ENCODE measurements around the gene GAK.
"Not testable (repeated sequence)": the region's sequence is repeated elsewhere in the genome, so short reads cannot be mapped to it uniquely, and the experiment has no call there.

GAK gene

GRCh38 chr4:924107-925096, 7.7 kb downstream of the GAK start:
- Histone ChIP-seq H3K27ac (ENCODE audit: low read length) (no peak overlapping the region), H3K4me1 (ENCODE audit: control insufficient read depth, insufficient read depth, low read length) (peaks cover 10% of the 10 kb centered on the region), H3K4me3 (ENCODE audit: low read length in 2 of 2) (no peak overlapping the region)

GRCh38 chr4:921830-922331, 10.2 kb downstream of the GAK start:
- H3K9me3 ChIP-seq (ENCODE audit: control insufficient read depth in 2 of 2, low read length in 2 of 2): no peaks in the 10 kb centered on the region
- H3K4me3 ChIP-seq (ENCODE audit: low read length in 2 of 2): no peak overlapping the region
- no peaks in the 10 kb centered on the region for H3K27me3 ChIP-seq (ENCODE audit: control insufficient read depth in 1 of 2, insufficient read depth in 2 of 2, low read length in 2 of 2)
- no peak overlapping the region for H3K27ac ChIP-seq (ENCODE audit: low read length)
- peaks cover 6% of the 10 kb centered on the region for H3K4me1 ChIP-seq (ENCODE audit: control insufficient read depth, insufficient read depth, low read length)
- H3K9ac ChIP-seq (ENCODE audit: low read length in 2 of 2): no peak overlapping the region
- peaks cover 3 to 4% of the 10 kb centered on the region in 2 donors for H3K36me3 ChIP-seq (ENCODE audit: control insufficient read depth in 2 of 2, insufficient read depth in 2 of 2, low read length in 2 of 2)

More at GRCh38 chr4:924107-925096, 7.7 kb downstream of the GAK start:
- H3K9me3 ChIP-seq (ENCODE audit: control insufficient read depth in 2 of 2, low read length in 2 of 2): no peaks in the 10 kb centered on the region
- H3K27me3 ChIP-seq (ENCODE audit: control insufficient read depth in 1 of 2, insufficient read depth in 2 of 2, low read length in 2 of 2): no peaks in the 10 kb centered on the region
- H3K36me3 ChIP-seq (ENCODE audit: control insufficient read depth in 2 of 2, insufficient read depth in 2 of 2, low read length in 2 of 2): peaks cover 3 to 4% of the 10 kb centered on the region in 2 donors
- no peak overlapping the region for H3K9ac ChIP-seq (ENCODE audit: low read length in 2 of 2)

GRCh38 chr4:919004-919680, 13.0 kb downstream of the GAK start:
- not testable (repeated sequence) for H3K9me3 ChIP-seq (ENCODE audit: control insufficient read depth in 2 of 2, low read length in 2 of 2); H3K4me1 ChIP-seq (ENCODE audit: control insufficient read depth, insufficient read depth, low read length); H3K27ac ChIP-seq (ENCODE audit: low read length); H3K9ac ChIP-seq (ENCODE audit: low read length in 2 of 2); H3K4me3 ChIP-seq (ENCODE audit: low read length in 2 of 2); H3K36me3 ChIP-seq (ENCODE audit: control insufficient read depth in 2 of 2, insufficient read depth in 2 of 2, low read length in 2 of 2); H3K27me3 ChIP-seq (ENCODE audit: control insufficient read depth in 1 of 2, insufficient read depth in 2 of 2, low read length in 2 of 2)

- not testable (repeated sequence) for H3K27ac ChIP-seq (ENCODE audit: low read length); H3K27me3 ChIP-seq (ENCODE audit: control insufficient read depth in 1 of 2, insufficient read depth in 2 of 2, low read length in 2 of 2); H3K4me3 ChIP-seq (ENCODE audit: low read length in 2 of 2); H3K9me3 ChIP-seq (ENCODE audit: control insufficient read depth in 2 of 2, low read length in 2 of 2); H3K4me1 ChIP-seq (ENCODE audit: control insufficient read depth, insufficient read depth, low read length); H3K36me3 ChIP-seq (ENCODE audit: control insufficient read depth in 2 of 2, insufficient read depth in 2 of 2, low read length in 2 of 2); H3K9ac ChIP-seq (ENCODE audit: low read length in 2 of 2)
Observed at GRCh38 chr4:918591-918990, 13.5 kb downstream of the GAK start.

GRCh38 chr4:917992-918391, 14.1 kb downstream of the GAK start:
- no peaks in the 10 kb centered on the region for H3K27me3 ChIP-seq (ENCODE audit: control insufficient read depth in 1 of 2, insufficient read depth in 2 of 2, low read length in 2 of 2)
- no peak overlapping the region for H3K4me3 ChIP-seq (ENCODE audit: low read length in 2 of 2)
- no peak overlapping the region for H3K9ac ChIP-seq (ENCODE audit: low read length in 2 of 2)
- peaks cover 3 to 7% of the 10 kb centered on the region in 2 donors for H3K36me3 ChIP-seq (ENCODE audit: control insufficient read depth in 2 of 2, insufficient read depth in 2 of 2, low read length in 2 of 2)
- H3K4me1 ChIP-seq (ENCODE audit: control insufficient read depth, insufficient read depth, low read length): no peaks in the 10 kb centered on the region
- no peaks in the 10 kb centered on the region for H3K9me3 ChIP-seq (ENCODE audit: control insufficient read depth in 2 of 2, low read length in 2 of 2)
- no peak overlapping the region for H3K27ac ChIP-seq (ENCODE audit: low read length)

GRCh38 chr4:917466-917865, 14.7 kb downstream of the GAK start:
- peaks cover 3 to 4% of the 10 kb centered on the region in 2 donors for H3K36me3 ChIP-seq (ENCODE audit: control insufficient read depth in 2 of 2, insufficient read depth in 2 of 2, low read length in 2 of 2)
- H3K27ac ChIP-seq (ENCODE audit: low read length): no peak overlapping the region
- H3K4me1 ChIP-seq (ENCODE audit: control insufficient read depth, insufficient read depth, low read length): no peaks in the 10 kb centered on the region
- H3K4me3 ChIP-seq (ENCODE audit: low read length in 2 of 2): no peak overlapping the region
- H3K9ac ChIP-seq (ENCODE audit: low read length in 2 of 2): no peak overlapping the region
- no peaks in the 10 kb centered on the region for H3K9me3 ChIP-seq (ENCODE audit: control insufficient read depth in 2 of 2, low read length in 2 of 2)
- H3K27me3 ChIP-seq (ENCODE audit: control insufficient read depth in 1 of 2, insufficient read depth in 2 of 2, low read length in 2 of 2): no peaks in the 10 kb centered on the region

GRCh38 chr4:915595-915994, 16.5 kb downstream of the GAK start:
- Histone ChIP-seq H3K9me3 (ENCODE audit: control insufficient read depth in 2 of 2, low read length in 2 of 2) (no peaks in the 10 kb centered on the region), H3K4me3 (ENCODE audit: low read length in 2 of 2) (no peak overlapping the region), H3K27ac (ENCODE audit: low read length) (no peak overlapping the region), H3K27me3 (ENCODE audit: control insufficient read depth in 1 of 2, insufficient read depth in 2 of 2, low read length in 2 of 2) (no peaks in the 10 kb centered on the region), H3K9ac (ENCODE audit: low read length in 2 of 2) (no peak overlapping the region), H3K4me1 (ENCODE audit: control insufficient read depth, insufficient read depth, low read length) (no peaks in the 10 kb centered on the region), H3K36me3 (ENCODE audit: control insufficient read depth in 2 of 2, insufficient read depth in 2 of 2, low read length in 2 of 2) (peaks cover 3 to 12% of the 10 kb centered on the region in 2 donors)

GRCh38 chr4:915041-915474, 17.1 kb downstream of the GAK start:
- Histone ChIP-seq H3K9me3 (ENCODE audit: control insufficient read depth in 2 of 2, low read length in 2 of 2) (no peaks in the 10 kb centered on the region), H3K27me3 (ENCODE audit: control insufficient read depth in 1 of 2, insufficient read depth in 2 of 2, low read length in 2 of 2) (no peaks in the 10 kb centered on the region), H3K4me3 (ENCODE audit: low read length in 2 of 2) (no peak overlapping the region), H3K36me3 (ENCODE audit: control insufficient read depth in 2 of 2, insufficient read depth in 2 of 2, low read length in 2 of 2) (peaks cover 3 to 12% of the 10 kb centered on the region in 2 donors), H3K4me1 (ENCODE audit: control insufficient read depth, insufficient read depth, low read length) (no peaks in the 10 kb centered on the region), H3K9ac (ENCODE audit: low read length in 2 of 2) (no peak overlapping the region), H3K27ac (ENCODE audit: low read length) (no peak overlapping the region)

GRCh38 chr4:914531-914930, 17.6 kb downstream of the GAK start:
- no peaks in the 10 kb centered on the region for H3K27me3 ChIP-seq (ENCODE audit: control insufficient read depth in 1 of 2, insufficient read depth in 2 of 2, low read length in 2 of 2)
- H3K9me3 ChIP-seq (ENCODE audit: control insufficient read depth in 2 of 2, low read length in 2 of 2): no peaks in the 10 kb centered on the region
- H3K4me1 ChIP-seq (ENCODE audit: control insufficient read depth, insufficient read depth, low read length): no peaks in the 10 kb centered on the region
- no peak overlapping the region for H3K27ac ChIP-seq (ENCODE audit: low read length)
- H3K9ac ChIP-seq (ENCODE audit: low read length in 2 of 2): no peak overlapping the region
- peaks cover 3 to 12% of the 10 kb centered on the region in 2 donors for H3K36me3 ChIP-seq (ENCODE audit: control insufficient read depth in 2 of 2, insufficient read depth in 2 of 2, low read length in 2 of 2)
- no peak overlapping the region for H3K4me3 ChIP-seq (ENCODE audit: low read length in 2 of 2)

- peaks cover 3 to 15% of the 10 kb centered on the region in 2 donors for H3K36me3 ChIP-seq (ENCODE audit: control insufficient read depth in 2 of 2, insufficient read depth in 2 of 2, low read length in 2 of 2)
- no peak overlapping the region for H3K4me3 ChIP-seq (ENCODE audit: low read length in 2 of 2)
- H3K27me3 ChIP-seq (ENCODE audit: control insufficient read depth in 1 of 2, insufficient read depth in 2 of 2, low read length in 2 of 2): no peaks in the 10 kb centered on the region
- H3K9ac ChIP-seq (ENCODE audit: low read length in 2 of 2): no peak overlapping the region
- H3K9me3 ChIP-seq (ENCODE audit: control insufficient read depth in 2 of 2, low read length in 2 of 2): no peaks in the 10 kb centered on the region
- no peak overlapping the region for H3K27ac ChIP-seq (ENCODE audit: low read length)
- no peaks in the 10 kb centered on the region for H3K4me1 ChIP-seq (ENCODE audit: control insufficient read depth, insufficient read depth, low read length)
Observed at GRCh38 chr4:913280-913618, 18.9 kb downstream of the GAK start.
